HCT116 (cell line): ENCODE measurements around the gene KIF18B. TPM values are rescaled to one million over a fixed set of nuclear protein-coding genes. Genes with fewer than 3 reads are reported as not detected.

Experiments used
- ATAC-seq: fragments of 200-7000 bp; cut with Tn5 transposase; 2 replicates; pipeline ENCODE4 v1.9.1; 2020; ENCODE audit warnings: mild to moderate bottlenecking, moderate library complexity
- BruUV-seq: library from RNA; stranded (reverse); fragments of 400-500 nt; replicated peaks from 2 replicates; lab custom pipeline; 2021; lab: Mats Ljungman, UMichigan
- CTCF ChIA-PET: fragments of 300-600 bp; sonication (Branson Sonifier 250); formaldehyde crosslinking; loops from one replicate; lab custom pipeline; 2021; ENCODE audit warnings: antibody characterized with exemption; lab: Charles Lee
- POLR2A ChIA-PET: fragments of 300-600, 350-600 bp; sonication (Branson Sonifier 250); formaldehyde crosslinking; loops from one replicate; lab custom pipeline; 2021; ENCODE audit warnings: antibody characterized with exemption; lab: Charles Lee
- RAD21 ChIA-PET, 2 experiments: fragments of 300-600 bp; sonication (Branson Sonifier 250); formaldehyde crosslinking; loops; one replicate each; lab custom pipeline; 2023; ENCODE audit warnings: low total read pairs in 2 of 2; ENCODE audit not compliant: uncharacterized antibody in 2 of 2, unreplicated experiment in 2 of 2, low non-redundant PET in 1 of 2; lab: Charles Lee
- DNase-seq: peaks from one replicate; pipeline ENCODE4 v3.0.0-alpha.2; 2010; ENCODE audit warnings: low read depth, low spot score
- H2AFZ ChIP-seq: fragments of 200-600 bp; shearing (Covaris generic), sonication (generic); 2 replicates; pipeline ENCODE4 v1.6.1; 2017; ENCODE audit warnings: low read depth, mixed run types, mixed read lengths, antibody characterized with exemption, low read length; ENCODE audit not compliant: poor library complexity, severe bottlenecking
- H3K27ac ChIP-seq: 2 replicates; pipeline ENCODE4 v1.5.1; 2012; ENCODE audit warnings: low read depth, low read length
- H3K27me3 ChIP-seq: fragments of 200-600 bp; sonication (generic); 2 replicates; pipeline ENCODE4 v1.6.1; 2016; ENCODE audit warnings: mixed run types, low read length, mixed read lengths; ENCODE audit not compliant: insufficient read depth
- H3K36me3 ChIP-seq, 2 experiments: fragments of 200-500 bp in 1 of 2; fragments of 200-600 bp in 1 of 2; sonication (Bioruptor generic) in 1 of 2; sonication (generic) in 1 of 2; 2 replicates each; pipeline versions ENCODE4 v1.5.1 to v1.6.1; 2014 to 2016; ENCODE audit warnings: low read length in 2 of 2, inconsistent platforms in 1 of 2, mixed read lengths in 1 of 2, mixed run types in 1 of 2; ENCODE audit not compliant: insufficient read depth in 2 of 2, control insufficient read depth in 1 of 2
- H3K4me1 ChIP-seq, 2 experiments: fragments of 200-600 bp in 1 of 2; sonication (generic) in 1 of 2; 2 replicates each; pipeline versions ENCODE4 v1.5.1 to v1.6.1; 2012 to 2017; ENCODE audit warnings: low read length in 2 of 2, inconsistent platforms in 1 of 2, mild to moderate bottlenecking in 1 of 2, mixed read lengths in 1 of 2, mixed run types in 1 of 2, moderate library complexity in 1 of 2; ENCODE audit not compliant: insufficient read depth in 2 of 2, control insufficient read depth in 1 of 2
- H3K4me2 ChIP-seq: fragments of 200-600 bp; sonication (generic); 2 replicates; pipeline ENCODE4 v1.6.1; 2017; ENCODE audit warnings: mixed run types, low read length, mixed read lengths
- H3K4me3 ChIP-seq, 2 experiments: fragments of 200-600 bp in 1 of 2; sonication (generic) in 1 of 2; replicated peaks in 1 of 2; 2 replicates each; pipeline ENCODE4 v1.5.1; 2011 to 2016; ENCODE audit warnings: low read length in 2 of 2, control low read depth in 1 of 2, low read depth in 1 of 2, mild to moderate bottlenecking in 1 of 2, mixed read lengths in 1 of 2, mixed run types in 1 of 2
- H3K79me2 ChIP-seq: fragments of 200-600 bp; sonication (generic); 2 replicates; pipeline ENCODE4 v1.6.1; 2017; ENCODE audit warnings: mild to moderate bottlenecking, mixed run types, low read length, moderate library complexity, mixed read lengths; ENCODE audit not compliant: insufficient read depth
- H3K9ac ChIP-seq: fragments of 200-600 bp; sonication (generic); 2 replicates; pipeline ENCODE4 v1.6.1; 2016; ENCODE audit warnings: low read length, mixed read lengths
- H3K9me2 ChIP-seq: fragments of 200-600 bp; sonication (generic), shearing (Covaris generic); 2 replicates; pipeline ENCODE4 v1.6.1; 2017; ENCODE audit warnings: mixed run types, mild to moderate bottlenecking, moderate library complexity; ENCODE audit not compliant: insufficient read depth
- H3K9me3 ChIP-seq, 2 experiments: fragments of 200-500 bp in 1 of 2; fragments of 200-600 bp in 1 of 2; sonication (Bioruptor generic) in 1 of 2; sonication (generic) in 1 of 2; 2 replicates each; pipeline ENCODE4 v1.6.1; 2014 to 2017; ENCODE audit warnings: low read length in 2 of 2, mixed read lengths in 2 of 2, inconsistent platforms in 1 of 2, low read depth in 1 of 2, mild to moderate bottlenecking in 1 of 2, mixed run types in 1 of 2, moderate library complexity in 1 of 2; ENCODE audit not compliant: control insufficient read depth in 1 of 2, insufficient read depth in 1 of 2
- H4K20me1 ChIP-seq: fragments of 200-600 bp; sonication (generic), shearing (Covaris generic); 2 replicates; pipeline ENCODE4 v1.6.1; 2017; ENCODE audit warnings: mixed run types, mild to moderate bottlenecking, moderate library complexity; ENCODE audit not compliant: insufficient read depth
- ATF3 ChIP-seq: IDR thresholded peaks from 2 replicates; pipeline ENCODE4 v1.6.1; 2012
- REST ChIP-seq: IDR thresholded peaks from 2 replicates; pipeline ENCODE4 v1.6.1; 2012; ENCODE audit warnings: low read depth
- ZFX ChIP-seq: fragments of 450-650 bp; IDR thresholded peaks from 2 replicates; pipeline ENCODE4 v1.6.1; 2017
- intact Hi-C: fragments of 100-400 bp; cut with micrococcal nuclease; formaldehyde crosslinking; loops from 2 replicates; pipeline ENCODE4 v1.10.0; 2022
- total RNA-seq: library from RNA; stranded (reverse); gene quantifications from one replicate; pipeline ENCODE4 v1.2.1, GENCODE V29; 2021; ENCODE audit not compliant: unreplicated experiment

Gene KIF18B
- total RNA-seq, 1 experiment from 2014 or later: 76.4 TPM

GRCh38 chr17:44912763-44913544 lies 34.6 kb downstream of the KIF18B start:
- H3K9ac ChIP-seq: no peak overlapping the region
- no peak overlapping the region for H3K4me2 ChIP-seq
- H3K27ac ChIP-seq: no peak overlapping the region
- H3K36me3 ChIP-seq: no peaks in the 10 kb centered on the region
- H3K27me3 ChIP-seq: no peaks in the 10 kb centered on the region
- intact Hi-C loops: no loop called here
- ChIA-PET CTCF (no interaction called here), POLR2A (no interaction called here)
- no peaks in the 10 kb centered on the region for H4K20me1 ChIP-seq
- H3K9me2 ChIP-seq: no peaks in the 10 kb centered on the region
- H3K9me3 ChIP-seq: no peaks in the 10 kb centered on the region
- no peak overlapping the region for H2AFZ ChIP-seq
- BruUV-seq: no TSS peak
- H3K79me2 ChIP-seq: no peaks in the 10 kb centered on the region
- H3K4me1 ChIP-seq: peaks cover 0 to 10% of the 10 kb centered on the region in 2 experiments; a peak in 2 of 4 replicates
- TF ChIP-seq ZFX (no peak), ATF3 (no peak), REST (no peak)
- TF ChIP-seq, all 23 proteins: peak for 0
- DNase-seq (no peak), ATAC-seq (no peak)
- RAD21 ChIA-PET: no interaction called here
- H3K4me3 ChIP-seq: no peak overlapping the region
